H1 (cell line): ENCODE results near the gene ANGPTL2. TPM values are rescaled to one million over a fixed set of nuclear protein-coding genes. Genes with fewer than 3 reads are reported as not detected.

ENCODE experiments used
- CTCF ChIA-PET: fragments of 300-600 bp; sonication (Branson Sonifier 250); formaldehyde crosslinking; loops from one replicate; lab custom pipeline; 2021; ENCODE audit not compliant: partially characterized antibody; lab: Charles Lee
- POLR2A ChIA-PET: fragments of 300-600 bp; sonication (Branson Sonifier 250); formaldehyde crosslinking; loops from one replicate; lab custom pipeline; 2021; ENCODE audit warnings: inconsistent platforms; ENCODE audit not compliant: partially characterized antibody; lab: Charles Lee
- DNase-seq, 2 experiments: peaks; one replicate each; pipeline versions ENCODE4 v3.0.0 to v3.0.0-alpha.2; 2010 to 2022; ENCODE audit warnings: low spot score in 2 of 2, low read depth in 1 of 2, mixed read lengths in 1 of 2
- FAIRE-seq: peaks from 2 replicates; lab custom pipeline; 2011; peaks lifted over from hg19 to GRCh38; lab: Jason Lieb, UNC
- H2AFZ ChIP-seq: 2 replicates; pipeline ENCODE4 v1.8.1; 2012; ENCODE audit warnings: low read length, inconsistent platforms
- H2AK5ac ChIP-seq: 2 replicates; pipeline ENCODE4 v1.6.1; 2013; ENCODE audit warnings: low read depth, low read length
- H2BK120ac ChIP-seq: replicated peaks from 2 replicates; pipeline ENCODE3; 2013; ENCODE audit warnings: low read depth, low read length, inconsistent platforms
- H2BK12ac ChIP-seq: 2 replicates; pipeline ENCODE4 v1.6.1; 2013; ENCODE audit warnings: low read depth, low read length
- H2BK15ac ChIP-seq: 2 replicates; pipeline ENCODE4 v1.6.1; 2013; ENCODE audit warnings: low read length
- H2BK20ac ChIP-seq: 2 replicates; pipeline ENCODE4 v1.6.1; 2013; ENCODE audit warnings: low read length
- H2BK5ac ChIP-seq: 2 replicates; pipeline ENCODE4 v1.6.1; 2013; ENCODE audit warnings: low read depth, low read length
- H3K14ac ChIP-seq: 2 replicates; pipeline ENCODE4 v1.6.1; 2013; ENCODE audit warnings: inconsistent platforms; ENCODE audit not compliant: insufficient read length
- H3K18ac ChIP-seq: 2 replicates; pipeline ENCODE4 v1.6.1; 2013; ENCODE audit warnings: low read length; ENCODE audit errors: extremely low read depth
- H3K23ac ChIP-seq: 2 replicates; pipeline ENCODE4 v1.6.1; 2013; ENCODE audit warnings: inconsistent platforms; ENCODE audit not compliant: insufficient read length
- H3K23me2 ChIP-seq: 2 replicates; pipeline ENCODE4 v1.6.1; 2013; ENCODE audit warnings: low read depth, low read length
- H3K27ac ChIP-seq: 2 replicates; pipeline ENCODE4 v1.6.1; 2011; ENCODE audit warnings: low read depth, low read length, inconsistent platforms
- H3K27me3 ChIP-seq, 4 experiments: replicated peaks in 1 of 4; 1 replicate in 1 of 4; 2 replicates in 3 of 4; pipeline versions ENCODE4 v1.6.1 to v1.8.1; 2011 to 2013; ENCODE audit warnings: low read length in 3 of 4, mild to moderate bottlenecking in 3 of 4, inconsistent platforms in 2 of 4, mixed read lengths in 2 of 4, moderate library complexity in 1 of 4; ENCODE audit not compliant: control insufficient read depth in 3 of 4, insufficient read depth in 3 of 4; ENCODE audit errors: extremely low read depth in 1 of 4
- H3K36me3 ChIP-seq, 4 experiments: 2 replicates each; pipeline versions ENCODE4 v1.6.1 to v1.8.1; 2011 to 2013; ENCODE audit warnings: mild to moderate bottlenecking in 4 of 4, low read length in 3 of 4, moderate library complexity in 2 of 4, control low read depth in 1 of 4, inconsistent platforms in 1 of 4; ENCODE audit not compliant: insufficient read depth in 4 of 4, control insufficient read depth in 2 of 4
- H3K4ac ChIP-seq: replicated peaks from 2 replicates; pipeline ENCODE3; 2013; ENCODE audit warnings: low read length, low read depth, mixed read lengths, inconsistent platforms; ENCODE audit not compliant: insufficient read length
- H3K4me1 ChIP-seq, 4 experiments: replicated peaks in 1 of 4; 1 replicate in 1 of 4; 2 replicates in 3 of 4; pipeline versions ENCODE4 v1.6.1 to v1.8.1; 2011 to 2013; ENCODE audit warnings: low read length in 3 of 4, inconsistent platforms in 2 of 4, mixed read lengths in 1 of 4; ENCODE audit not compliant: insufficient read depth in 4 of 4, control insufficient read depth in 3 of 4
- H3K4me2 ChIP-seq, 2 experiments: 2 replicates each; pipeline versions ENCODE4 v1.6.1 to v1.8.1; 2011 to 2013; ENCODE audit warnings: low read depth in 2 of 2, low read length in 2 of 2, control low read depth in 1 of 2, inconsistent platforms in 1 of 2, mild to moderate bottlenecking in 1 of 2; ENCODE audit not compliant: insufficient read depth in 1 of 2
- H3K4me3 ChIP-seq, 4 experiments: fragments of 200-600, 300-600 bp in 1 of 4; sonication (generic), shearing (Covaris generic), sonication (Bioruptor Twin) in 1 of 4; 2 replicates each; pipeline versions ENCODE4 v1.5.1 to v1.8.1; 2011 to 2016; ENCODE audit warnings: low read length in 4 of 4, low read depth in 3 of 4, control low read depth in 2 of 4, inconsistent platforms in 2 of 4, mild to moderate bottlenecking in 2 of 4, mixed read lengths in 1 of 4, moderate library complexity in 1 of 4; ENCODE audit not compliant: insufficient read depth in 2 of 4; ENCODE audit errors: extremely low read depth in 1 of 4
- H3K56ac ChIP-seq: replicated peaks from 2 replicates; pipeline ENCODE3; 2013; ENCODE audit warnings: low read depth, mild to moderate bottlenecking, mixed read lengths, low read length, inconsistent platforms; ENCODE audit not compliant: insufficient read length
- H3K79me1 ChIP-seq: 2 replicates; pipeline ENCODE4 v1.6.1; 2013; ENCODE audit warnings: low read depth, low read length, control low read depth
- H3K79me2 ChIP-seq, 2 experiments: 2 replicates each; pipeline versions ENCODE4 v1.6.1 to v1.8.1; 2012 to 2013; ENCODE audit warnings: low read length in 2 of 2, mild to moderate bottlenecking in 2 of 2, inconsistent platforms in 1 of 2; ENCODE audit not compliant: insufficient read depth in 2 of 2, control insufficient read depth in 1 of 2
- H3K9ac ChIP-seq, 4 experiments: replicated peaks in 1 of 4; 1 replicate in 1 of 4; 2 replicates in 3 of 4; pipeline versions ENCODE4 v1.6.1 to v1.8.1; 2011 to 2013; ENCODE audit warnings: low read depth in 3 of 4, low read length in 3 of 4, control low read depth in 2 of 4, mild to moderate bottlenecking in 2 of 4, moderate library complexity in 2 of 4, inconsistent platforms in 1 of 4; ENCODE audit errors: extremely low read depth in 1 of 4
- H3K9me3 ChIP-seq, 2 experiments: 2 replicates each; pipeline versions ENCODE4 v1.6.1 to v1.8.1; 2012 to 2013; ENCODE audit warnings: mild to moderate bottlenecking in 2 of 2, moderate library complexity in 2 of 2, control low read depth in 1 of 2, inconsistent platforms in 1 of 2, low read depth in 1 of 2, low read length in 1 of 2, mixed read lengths in 1 of 2; ENCODE audit not compliant: insufficient read depth in 2 of 2
- H4K20me1 ChIP-seq, 2 experiments: replicated peaks in 1 of 2; 2 replicates each; pipeline versions ENCODE3 to v1.8.1; 2011 to 2013; ENCODE audit warnings: inconsistent platforms in 2 of 2, low read length in 2 of 2, mild to moderate bottlenecking in 1 of 2; ENCODE audit not compliant: insufficient read depth in 2 of 2, control insufficient read depth in 1 of 2
- H4K5ac ChIP-seq: 2 replicates; pipeline ENCODE4 v1.6.1; 2013; ENCODE audit warnings: low read length, low read depth, mixed read lengths, inconsistent platforms; ENCODE audit not compliant: insufficient read length
- H4K8ac ChIP-seq: 2 replicates; pipeline ENCODE4 v1.8.0; 2013; ENCODE audit warnings: mild to moderate bottlenecking, moderate library complexity, low read length, inconsistent platforms; ENCODE audit not compliant: insufficient read depth; ENCODE audit errors: extremely low read depth
- H4K91ac ChIP-seq: replicated peaks from 2 replicates; pipeline ENCODE3; 2013; ENCODE audit warnings: low read length, mixed read lengths, inconsistent platforms; ENCODE audit not compliant: insufficient read length
- ASH2L ChIP-seq: fragments of 200-600, 300-600 bp; sonication (generic); IDR thresholded peaks from one replicate; pipeline ENCODE4 v1.7.1; 2017; ENCODE audit warnings: low read length
- CHD2 ChIP-seq: IDR thresholded peaks from 2 replicates; pipeline ENCODE4 v1.6.1; 2012; ENCODE audit warnings: low read length, improper control_type of control experiment
- CTCF ChIP-seq, 3 experiments: IDR thresholded peaks; 1 replicate in 2 of 3; 2 replicates in 1 of 3; pipeline versions ENCODE4 v1.5.1 to v1.6.1; 2011; ENCODE audit warnings: low read length in 3 of 3, mild to moderate bottlenecking in 3 of 3, inconsistent platforms in 2 of 3, low read depth in 1 of 3, moderate library complexity in 1 of 3; ENCODE audit not compliant: insufficient read depth in 1 of 3; ENCODE audit errors: control extremely low read depth in 1 of 3
- NANOG ChIP-seq: IDR thresholded peaks from 2 replicates; pipeline ENCODE4 v1.6.1; 2011; ENCODE audit warnings: low read length, low read depth, mild to moderate bottlenecking, inconsistent platforms; ENCODE audit not compliant: insufficient read depth, poor library complexity, severe bottlenecking
- POU5F1 ChIP-seq: IDR thresholded peaks from 2 replicates; pipeline ENCODE4 v1.6.1; 2011; ENCODE audit warnings: low read depth, mild to moderate bottlenecking, low read length, moderate library complexity
- SUZ12 ChIP-seq: fragments of 200-600 bp; sonication (generic); IDR thresholded peaks from 2 replicates; pipeline ENCODE4 v1.6.1; 2012; ENCODE audit warnings: mild to moderate bottlenecking, inconsistent platforms, low read length, moderate library complexity, mixed read lengths
- TBP ChIP-seq: IDR thresholded peaks from 2 replicates; pipeline ENCODE4 v1.6.1; 2011; ENCODE audit warnings: low read depth, low read length, improper control_type of control experiment
- WGBS, 2 experiments: shearing (Covaris generic) in 1 of 2; methylation state at CpG; one replicate each; pipeline versions ENCODE4 v1.1.6 to v1.1.7; 2013 to 2015; ENCODE audit warnings: low lambda C conversion rate in 2 of 2, mixed read lengths in 2 of 2, inconsistent platforms in 1 of 2, low coverage in 1 of 2, missing lambda C conversion rate in 1 of 2; ENCODE audit not compliant: insufficient replicate concordance in 2 of 2, insufficient coverage in 1 of 2, insufficient read length in 1 of 2; ENCODE audit errors: extremely low coverage in 1 of 2, missing lambda C conversion rate in 1 of 2; 5-methylcytosine and 5-hydroxymethylcytosine counted together
- polyA plus RNA-seq, 7 experiments: library from polyadenylated mRNA; depleted of rRNA in 3 of 7; stranded (reverse) in 5 of 7; unstranded in 2 of 7; fragments of >200 nt in 5 of 7; fragments of 200-250 nt in 2 of 7; gene quantifications; 1 replicate in 5 of 7; 2 replicates in 1 of 7; 4 replicates in 1 of 7; pipeline versions ENCODE4 v1.2.1 to v1.2.3, GENCODE V29; 2011 to 2013; ENCODE audit warnings: missing spikeins in 2 of 7, mixed read lengths in 2 of 7
- total RNA-seq: library from RNA; stranded (reverse); fragmentation: NEBNext Ultra II Directional; extraction: Animal tissue kit (Norgen Biotek cat#: 25700); gene quantifications from 2 replicates; pipeline ENCODE4 v1.2.1, GENCODE V29; 2021

ANGPTL2 gene
- total and polyA plus RNA-seq, 2 of the 8 experiments (the other 6 are each of a cell fraction or from before 2014, with no cell fraction given): 9.0 to 10.6 TPM

DNA sequence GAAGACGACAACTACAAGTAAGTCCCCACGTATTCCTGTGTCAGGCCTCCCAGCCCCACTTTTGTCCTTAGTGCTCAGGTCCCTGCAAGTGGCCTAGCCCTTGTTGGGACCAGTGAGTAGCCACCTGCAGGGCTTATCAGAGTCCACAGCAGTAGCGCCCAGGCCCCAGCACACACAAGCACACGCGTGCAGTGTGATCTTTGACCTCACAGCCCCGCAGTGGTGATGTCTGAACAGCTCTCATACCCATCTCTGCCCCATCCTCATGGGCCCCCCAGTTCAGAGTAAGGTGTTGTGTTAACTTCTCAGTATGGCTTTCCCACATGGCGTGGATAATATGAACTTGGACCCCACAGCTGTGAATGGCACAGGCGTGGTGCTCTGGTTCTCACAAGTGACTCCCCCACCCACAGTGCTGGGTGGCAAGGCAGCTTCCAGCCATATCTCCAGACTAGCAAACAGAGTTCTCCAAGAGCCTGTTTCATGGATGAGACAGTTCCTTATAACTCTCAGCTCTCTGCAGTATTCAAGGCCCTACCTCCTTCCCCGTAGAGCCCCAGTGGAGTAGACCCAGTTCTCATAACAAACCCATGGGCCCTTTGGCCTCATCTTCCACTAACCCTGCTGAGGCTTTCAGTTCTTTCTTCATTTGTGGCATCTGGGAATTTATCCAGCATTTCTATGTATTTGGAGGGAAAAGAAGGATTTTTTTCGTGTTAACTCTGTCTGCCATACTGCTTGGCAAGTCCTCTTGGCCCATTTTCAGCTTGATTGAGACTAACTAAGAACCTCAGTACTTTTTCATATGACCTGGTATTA, 46.5 kb upstream of the ANGPTL2 start:
- no peak overlapping the region for H4K8ac ChIP-seq
- H3K4me2 ChIP-seq: no peak overlapping the region
- no peak overlapping the region for H3K18ac ChIP-seq
- no peaks in the 10 kb centered on the region for H3K79me1 ChIP-seq
- H3K27ac ChIP-seq: no peak overlapping the region
- DNase-seq (no peak), FAIRE-seq (no peak)
- no peaks in the 10 kb centered on the region for H3K23me2 ChIP-seq
- H3K9me3 ChIP-seq: no peaks in the 10 kb centered on the region
- H3K14ac ChIP-seq: no peak overlapping the region
- no peak overlapping the region for H2AK5ac ChIP-seq
- 91% methylated on average over 10 of the region's 10 CpGs; no CpG with 5 or more reads in 1 of the 2 experiments for WGBS, 2 experiments
- no peak overlapping the region for H2BK20ac ChIP-seq
- no peak overlapping the region for H3K56ac ChIP-seq
- no peak overlapping the region for H2BK15ac ChIP-seq
- H4K20me1 ChIP-seq: no peaks in the 10 kb centered on the region
- no peak overlapping the region for H3K4ac ChIP-seq
- no peak overlapping the region for H2BK5ac ChIP-seq
- no peaks in the 10 kb centered on the region; a peak in 2 of 8 replicates for H3K36me3 ChIP-seq
- ChIA-PET POLR2A (no interaction called here), CTCF (interaction anchor here (1.0 to 1.4 kb wide), 2 partner anchors 27 to 216 kb away, joined by 3 to 6 read pairs; no protein-coding TSS in a partner anchor)
- H3K23ac ChIP-seq: no peak overlapping the region
- no peak overlapping the region for H4K91ac ChIP-seq
- no peak overlapping the region for H3K4me3 ChIP-seq
- H3K4me1 ChIP-seq: peaks cover 0 to 6% (median 1%) of the 10 kb centered on the region in 4 experiments; a peak in 2 of 7 replicates
- no peak overlapping the region for H3K9ac ChIP-seq
- no peaks in the 10 kb centered on the region for H3K79me2 ChIP-seq
- H2BK12ac ChIP-seq: no peak overlapping the region
- no peak overlapping the region for H4K5ac ChIP-seq
- no peaks in the 10 kb centered on the region for H3K27me3 ChIP-seq
- no peak overlapping the region for H2BK120ac ChIP-seq
- no peak overlapping the region for H2AFZ ChIP-seq
- TF ChIP-seq SUZ12 (no peak), CTCF (IDR thresholded peaks at IDR 0.05; ENCODE audit: control extremely low read depth in 1 of 3, insufficient read depth in 1 of 3, low read depth in 1 of 3, low read length in 3 of 3) (no peak), ASH2L (no peak), TBP (no peak), CHD2 (no peak), POU5F1 (no peak), NANOG (no peak)
